Activated CD8-positive, alpha-beta T cell treated with anti-CD3 and anti-CD28 coated beads for 36 hours (primary cell): ENCODE results near the gene PID1. TPM values are rescaled to one million over a fixed set of nuclear protein-coding genes. Genes with fewer than 3 reads are reported as not detected.

Source experiments
- ATAC-seq: fragments of 200-7000 bp; cut with Tn5 transposase; one replicate; pipeline ENCODE4 v1.10.0; 2021; ENCODE audit warnings: mild to moderate bottlenecking, moderate library complexity
- CTCF ChIA-PET: fragments of 350-600 bp; sonication (Branson Sonifier 250); formaldehyde crosslinking; loops from one replicate; lab custom pipeline; 2021; ENCODE audit warnings: antibody characterized with exemption; lab: Charles Lee
- POLR2A ChIA-PET: fragments of 350-600 bp; sonication (Branson Sonifier 250); formaldehyde crosslinking; loops from one replicate; lab custom pipeline; 2021; ENCODE audit warnings: antibody characterized with exemption; lab: Charles Lee
- DNase-seq: peaks from one replicate; pipeline ENCODE4 v3.0.0-alpha.2; 2020
- H3K27ac Mint-ChIP-seq: one replicate; pipeline ENCODE4 v1.8.0; 2021; ENCODE audit warnings: mild to moderate bottlenecking, mixed read lengths
- H3K27me3 Mint-ChIP-seq: one replicate; pipeline ENCODE4 v1.8.0; 2021; ENCODE audit warnings: mixed read lengths
- H3K36me3 Mint-ChIP-seq: one replicate; pipeline ENCODE4 v1.8.0; 2021; ENCODE audit warnings: low read depth, mixed read lengths
- H3K4me1 Mint-ChIP-seq: one replicate; pipeline ENCODE4 v1.8.0; 2021; ENCODE audit warnings: low read depth, mixed read lengths
- H3K4me3 Mint-ChIP-seq: one replicate; pipeline ENCODE4 v1.8.0; 2021; ENCODE audit warnings: mild to moderate bottlenecking, moderate library complexity, mixed read lengths
- H3K9me3 Mint-ChIP-seq: one replicate; pipeline ENCODE4 v1.8.0; 2021; ENCODE audit warnings: mixed read lengths
- CTCF ChIP-seq: fragments of 200-600 bp; IDR thresholded peaks from one replicate; pipeline ENCODE4 v1.8.0; 2022; ENCODE audit warnings: antibody characterized with exemption, mild to moderate bottlenecking
- intact Hi-C: fragments of 100-400 bp; cut with micrococcal nuclease; formaldehyde crosslinking; loops from one replicate; pipeline ENCODE4 v1.10.0; 2022
- total RNA-seq, 2 experiments: library from RNA; stranded (reverse); gene quantifications; one replicate each; pipeline ENCODE4 v1.2.3, GENCODE V29; 2021

Gene PID1
- total RNA-seq, 2 experiments from 2014 or later = not detected

GRCh38 chr2:229254206-229254605, 16.9 kb downstream of the PID1 start:
- no peaks in the 10 kb centered on the region for H3K36me3 Mint-ChIP-seq
- no peak for TF ChIP-seq CTCF
- H3K9me3 Mint-ChIP-seq = peaks cover 1% of the 10 kb centered on the region
- no peak overlapping the region for H3K27ac Mint-ChIP-seq
- DNase-seq = no peak
- ChIA-PET POLR2A (no interaction called here), CTCF (no interaction called here)
- no peaks in the 10 kb centered on the region for H3K4me1 Mint-ChIP-seq
- intact Hi-C loops = no loop called here
- H3K27me3 Mint-ChIP-seq = no peaks in the 10 kb centered on the region
- ATAC-seq = no peak
- no peak overlapping the region for H3K4me3 Mint-ChIP-seq

DNA sequence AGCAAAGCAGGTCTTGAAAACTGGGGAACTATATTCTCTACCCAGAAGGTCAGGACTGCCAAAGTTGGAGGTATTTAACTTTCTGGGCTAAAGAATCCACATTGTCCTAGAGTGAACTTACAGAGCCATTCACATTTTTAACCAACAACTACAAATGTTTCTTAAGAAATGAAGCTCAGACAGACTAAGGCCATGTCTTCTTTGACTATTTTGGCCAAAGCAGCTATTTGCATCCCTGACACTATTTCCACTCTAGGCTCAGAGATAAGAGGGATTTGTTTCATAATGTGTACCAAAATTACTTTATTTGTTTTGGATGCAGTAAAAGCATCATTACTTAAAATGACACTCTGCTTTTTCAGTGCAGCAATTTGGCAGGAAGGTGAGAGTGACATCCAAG, 18.1 kb downstream of the PID1 start:
- DNase-seq = no peak
- no peak overlapping the region for H3K27ac Mint-ChIP-seq
- H3K4me1 Mint-ChIP-seq = no peaks in the 10 kb centered on the region
- no peak for TF ChIP-seq CTCF
- no peak overlapping the region for H3K4me3 Mint-ChIP-seq
- H3K36me3 Mint-ChIP-seq = no peaks in the 10 kb centered on the region
- ChIA-PET POLR2A (no interaction called here), CTCF (no interaction called here)
- intact Hi-C loops = no loop called here
- no peaks in the 10 kb centered on the region for H3K27me3 Mint-ChIP-seq
- no peak for ATAC-seq
- H3K9me3 Mint-ChIP-seq = no peaks in the 10 kb centered on the region

DNA sequence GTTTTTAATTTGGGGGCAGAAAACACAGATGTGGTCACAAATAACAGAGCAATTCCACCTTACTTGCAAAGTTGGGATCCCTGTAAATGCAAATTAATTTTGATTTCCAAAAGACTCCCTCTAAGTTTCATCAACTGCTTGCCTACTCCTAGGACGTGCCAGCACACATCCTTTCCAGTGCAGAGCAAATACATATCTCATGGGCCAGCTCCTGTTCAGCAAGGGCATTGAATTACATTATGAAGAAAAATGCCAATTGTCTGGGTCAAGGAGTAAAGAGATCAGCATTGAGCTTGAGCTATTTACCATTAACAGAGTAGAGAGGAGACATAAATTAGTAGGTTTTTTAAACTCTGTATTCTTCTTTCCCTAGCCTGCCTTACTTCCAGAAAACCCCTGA, 18.8 kb downstream of the PID1 start:
- Mint-ChIP-seq H3K4me3 (no peak overlapping the region), H3K36me3 (no peaks in the 10 kb centered on the region), H3K27me3 (no peaks in the 10 kb centered on the region), H3K4me1 (no peaks in the 10 kb centered on the region), H3K9me3 (no peaks in the 10 kb centered on the region), H3K27ac (no peak overlapping the region)
- POLR2A ChIA-PET = no interaction called here
- CTCF ChIA-PET = no interaction called here
- intact Hi-C loops = no loop called here
- DNase-seq (no peak), ATAC-seq (no peak)
- TF ChIP-seq CTCF = no peak

GRCh38 chr2:229249536-229249935, 21.6 kb downstream of the PID1 start:
- DNase-seq (no peak), ATAC-seq (no peak)
- no peak for TF ChIP-seq CTCF
- POLR2A ChIA-PET = no interaction called here
- Mint-ChIP-seq H3K27ac (no peak overlapping the region), H3K27me3 (peaks cover 2% of the 10 kb centered on the region), H3K4me1 (no peaks in the 10 kb centered on the region), H3K9me3 (no peaks in the 10 kb centered on the region), H3K4me3 (no peak overlapping the region), H3K36me3 (no peaks in the 10 kb centered on the region)
- intact Hi-C loops = no loop called here
- CTCF ChIA-PET = no interaction called here

DNA sequence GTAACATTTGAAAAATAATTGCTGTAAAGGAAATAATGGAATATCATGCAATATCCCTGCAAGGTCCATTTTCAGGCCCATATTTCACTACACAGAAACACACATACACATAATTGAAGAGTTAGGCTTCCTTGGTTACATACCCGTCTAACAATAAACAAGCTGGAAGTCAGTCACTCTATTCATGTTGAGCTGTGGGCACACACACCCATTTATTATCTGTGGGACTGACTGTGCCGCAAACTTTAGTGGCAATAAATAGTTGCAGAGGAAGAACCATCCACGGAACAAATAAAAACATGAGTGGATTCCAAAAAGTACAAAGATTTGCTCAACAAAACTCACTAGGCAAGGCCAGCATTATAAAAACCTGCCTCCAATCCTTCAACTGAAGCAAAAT, 24.8 kb downstream of the PID1 start:
- H3K4me3 Mint-ChIP-seq = no peak overlapping the region
- H3K36me3 Mint-ChIP-seq = no peaks in the 10 kb centered on the region
- intact Hi-C loops = no loop called here
- H3K27ac Mint-ChIP-seq = no peak overlapping the region
- no peaks in the 10 kb centered on the region for H3K4me1 Mint-ChIP-seq
- ATAC-seq = no peak
- ChIA-PET POLR2A (no interaction called here), CTCF (no interaction called here)
- no peak for DNase-seq
- H3K9me3 Mint-ChIP-seq = peaks cover 7% of the 10 kb centered on the region
- no peak for TF ChIP-seq CTCF
- H3K27me3 Mint-ChIP-seq = peaks cover 2% of the 10 kb centered on the region
